HCT116 (cell line): Measurements from ENCODE around the gene RASSF5. TPM values are rescaled to one million over a fixed set of nuclear protein-coding genes. Genes with fewer than 3 reads are reported as not detected.

Experiments used
- ATAC-seq: fragments of 200-7000 bp; cut with Tn5 transposase; 2 replicates; pipeline ENCODE4 v1.9.1; 2020; ENCODE audit warnings: mild to moderate bottlenecking, moderate library complexity
- BruUV-seq: library from RNA; stranded (reverse); fragments of 400-500 nt; replicated peaks from 2 replicates; lab custom pipeline; 2021; lab: Mats Ljungman, UMichigan
- CTCF ChIA-PET: fragments of 300-600 bp; sonication (Branson Sonifier 250); formaldehyde crosslinking; loops from one replicate; lab custom pipeline; 2021; ENCODE audit warnings: antibody characterized with exemption; lab: Charles Lee
- POLR2A ChIA-PET: fragments of 300-600, 350-600 bp; sonication (Branson Sonifier 250); formaldehyde crosslinking; loops from one replicate; lab custom pipeline; 2021; ENCODE audit warnings: antibody characterized with exemption; lab: Charles Lee
- RAD21 ChIA-PET, 2 experiments: fragments of 300-600 bp; sonication (Branson Sonifier 250); formaldehyde crosslinking; loops; one replicate each; lab custom pipeline; 2023; ENCODE audit warnings: low total read pairs in 2 of 2; ENCODE audit not compliant: uncharacterized antibody in 2 of 2, unreplicated experiment in 2 of 2, low non-redundant PET in 1 of 2; lab: Charles Lee
- DNase-seq: peaks from one replicate; pipeline ENCODE4 v3.0.0-alpha.2; 2010; ENCODE audit warnings: low read depth, low spot score
- H2AFZ ChIP-seq: fragments of 200-600 bp; shearing (Covaris generic), sonication (generic); 2 replicates; pipeline ENCODE4 v1.6.1; 2017; ENCODE audit warnings: low read depth, mixed run types, mixed read lengths, antibody characterized with exemption, low read length; ENCODE audit not compliant: poor library complexity, severe bottlenecking
- H3K27ac ChIP-seq: 2 replicates; pipeline ENCODE4 v1.5.1; 2012; ENCODE audit warnings: low read depth, low read length
- H3K27me3 ChIP-seq: fragments of 200-600 bp; sonication (generic); 2 replicates; pipeline ENCODE4 v1.6.1; 2016; ENCODE audit warnings: mixed run types, low read length, mixed read lengths; ENCODE audit not compliant: insufficient read depth
- H3K36me3 ChIP-seq, 2 experiments: fragments of 200-500 bp in 1 of 2; fragments of 200-600 bp in 1 of 2; sonication (Bioruptor generic) in 1 of 2; sonication (generic) in 1 of 2; 2 replicates each; pipeline versions ENCODE4 v1.5.1 to v1.6.1; 2014 to 2016; ENCODE audit warnings: low read length in 2 of 2, inconsistent platforms in 1 of 2, mixed read lengths in 1 of 2, mixed run types in 1 of 2; ENCODE audit not compliant: insufficient read depth in 2 of 2, control insufficient read depth in 1 of 2
- H3K4me1 ChIP-seq, 2 experiments: fragments of 200-600 bp in 1 of 2; sonication (generic) in 1 of 2; 2 replicates each; pipeline versions ENCODE4 v1.5.1 to v1.6.1; 2012 to 2017; ENCODE audit warnings: low read length in 2 of 2, inconsistent platforms in 1 of 2, mild to moderate bottlenecking in 1 of 2, mixed read lengths in 1 of 2, mixed run types in 1 of 2, moderate library complexity in 1 of 2; ENCODE audit not compliant: insufficient read depth in 2 of 2, control insufficient read depth in 1 of 2
- H3K4me2 ChIP-seq: fragments of 200-600 bp; sonication (generic); 2 replicates; pipeline ENCODE4 v1.6.1; 2017; ENCODE audit warnings: mixed run types, low read length, mixed read lengths
- H3K4me3 ChIP-seq, 2 experiments: fragments of 200-600 bp in 1 of 2; sonication (generic) in 1 of 2; replicated peaks in 1 of 2; 2 replicates each; pipeline ENCODE4 v1.5.1; 2011 to 2016; ENCODE audit warnings: low read length in 2 of 2, control low read depth in 1 of 2, low read depth in 1 of 2, mild to moderate bottlenecking in 1 of 2, mixed read lengths in 1 of 2, mixed run types in 1 of 2
- H3K79me2 ChIP-seq: fragments of 200-600 bp; sonication (generic); 2 replicates; pipeline ENCODE4 v1.6.1; 2017; ENCODE audit warnings: mild to moderate bottlenecking, mixed run types, low read length, moderate library complexity, mixed read lengths; ENCODE audit not compliant: insufficient read depth
- H3K9ac ChIP-seq: fragments of 200-600 bp; sonication (generic); 2 replicates; pipeline ENCODE4 v1.6.1; 2016; ENCODE audit warnings: low read length, mixed read lengths
- H3K9me2 ChIP-seq: fragments of 200-600 bp; sonication (generic), shearing (Covaris generic); 2 replicates; pipeline ENCODE4 v1.6.1; 2017; ENCODE audit warnings: mixed run types, mild to moderate bottlenecking, moderate library complexity; ENCODE audit not compliant: insufficient read depth
- H3K9me3 ChIP-seq, 2 experiments: fragments of 200-500 bp in 1 of 2; fragments of 200-600 bp in 1 of 2; sonication (Bioruptor generic) in 1 of 2; sonication (generic) in 1 of 2; 2 replicates each; pipeline ENCODE4 v1.6.1; 2014 to 2017; ENCODE audit warnings: low read length in 2 of 2, mixed read lengths in 2 of 2, inconsistent platforms in 1 of 2, low read depth in 1 of 2, mild to moderate bottlenecking in 1 of 2, mixed run types in 1 of 2, moderate library complexity in 1 of 2; ENCODE audit not compliant: control insufficient read depth in 1 of 2, insufficient read depth in 1 of 2
- H4K20me1 ChIP-seq: fragments of 200-600 bp; sonication (generic), shearing (Covaris generic); 2 replicates; pipeline ENCODE4 v1.6.1; 2017; ENCODE audit warnings: mixed run types, mild to moderate bottlenecking, moderate library complexity; ENCODE audit not compliant: insufficient read depth
- CTCF ChIP-seq, 3 experiments: fragments of 200-600 bp in 1 of 3; sonication (generic) in 1 of 3; IDR thresholded peaks in 2 of 3; conservative IDR thresholded peaks in 1 of 3; 2 replicates each; pipeline ENCODE4 v1.5.1; 2012 to 2017; ENCODE audit warnings: low read depth in 2 of 3, low read length in 2 of 3, antibody characterized with exemption in 1 of 3, borderline replicate concordance in 1 of 3, control low read depth in 1 of 3, mild to moderate bottlenecking in 1 of 3, mixed read lengths in 1 of 3, mixed run types in 1 of 3, moderate library complexity in 1 of 3; ENCODE audit not compliant: insufficient read depth in 1 of 3
- EGR1 ChIP-seq: IDR thresholded peaks from 2 replicates; pipeline ENCODE4 v1.6.1; 2012; ENCODE audit warnings: low read depth
- ELF1 ChIP-seq: IDR thresholded peaks from 2 replicates; pipeline ENCODE4 v1.6.1; 2012; ENCODE audit warnings: low read depth, borderline replicate concordance
- EZH2 ChIP-seq: fragments of 200-600 bp; sonication (generic); IDR thresholded peaks from 2 replicates; pipeline ENCODE4 v1.6.1; 2017; ENCODE audit warnings: antibody characterized with exemption, mixed run types
- FOSL1 ChIP-seq: IDR thresholded peaks from 2 replicates; pipeline ENCODE4 v1.6.1; 2012; ENCODE audit warnings: low read depth
- JUND ChIP-seq: IDR thresholded peaks from 2 replicates; pipeline ENCODE4 v1.6.1; 2012
- POLR2A ChIP-seq: IDR thresholded peaks from 2 replicates; pipeline ENCODE4 v1.7.0; 2011; ENCODE audit warnings: borderline replicate concordance; ENCODE audit not compliant: insufficient read depth, insufficient read length; ENCODE audit errors: extremely low read depth
- POLR2AphosphoS5 ChIP-seq: IDR thresholded peaks from 2 replicates; pipeline ENCODE4 v1.6.1; 2011; ENCODE audit warnings: mild to moderate bottlenecking, low read depth, low read length, moderate library complexity
- RAD21 ChIP-seq: IDR thresholded peaks from 2 replicates; pipeline ENCODE4 v1.6.1; 2012; ENCODE audit warnings: low read depth, mild to moderate bottlenecking
- SRF ChIP-seq: IDR thresholded peaks from 2 replicates; pipeline ENCODE4 v1.6.1; 2012; ENCODE audit warnings: low read depth
- ZBTB33 ChIP-seq: IDR thresholded peaks from 2 replicates; pipeline ENCODE4 v1.6.1; 2011; ENCODE audit warnings: mild to moderate bottlenecking, low read length, moderate library complexity; ENCODE audit not compliant: insufficient replicate concordance; ENCODE audit errors: extremely low read depth
- ZFX ChIP-seq: fragments of 450-650 bp; IDR thresholded peaks from 2 replicates; pipeline ENCODE4 v1.6.1; 2017
- intact Hi-C: fragments of 100-400 bp; cut with micrococcal nuclease; formaldehyde crosslinking; loops from 2 replicates; pipeline ENCODE4 v1.10.0; 2022
- total RNA-seq: library from RNA; stranded (reverse); gene quantifications from one replicate; pipeline ENCODE4 v1.2.1, GENCODE V29; 2021; ENCODE audit not compliant: unreplicated experiment
- TF ChIP-seq, protein P1 (sequence below): IDR thresholded peaks from 2 replicates; pipeline ENCODE4 v1.6.1; 2012

Gene RASSF5
- total RNA-seq, 1 experiment from 2014 or later: 5.4 TPM

- Histone ChIP-seq H3K4me2 (no peak overlapping the region), H3K27ac (no peak overlapping the region), H3K36me3 (no peaks in the 10 kb centered on the region), H3K9me2 (no peaks in the 10 kb centered on the region), H2AFZ (no peak overlapping the region), H3K79me2 (no peaks in the 10 kb centered on the region), H3K4me3 (no peak overlapping the region), H4K20me1 (no peaks in the 10 kb centered on the region), H3K27me3 (no peaks in the 10 kb centered on the region), H3K9ac (no peak overlapping the region), H3K9me3 (no peaks in the 10 kb centered on the region), H3K4me1 (peaks cover 13 to 24% of the 10 kb centered on the region in 2 experiments; a peak in 3 of 4 replicates)
- ATAC-seq: no peak
- POLR2A ChIA-PET: no interaction called here
- TF ChIP-seq EZH2 (no peak), CTCF (IDR thresholded peaks at IDR 0.05 in 2 of 3, conservative IDR thresholded peaks at IDR 0.05 in 1 of 3; ENCODE audit: borderline replicate concordance in 1 of 3, insufficient read depth in 1 of 3, low read depth in 2 of 3, low read length in 2 of 3) (no peak)
- TF ChIP-seq, protein P1, sequence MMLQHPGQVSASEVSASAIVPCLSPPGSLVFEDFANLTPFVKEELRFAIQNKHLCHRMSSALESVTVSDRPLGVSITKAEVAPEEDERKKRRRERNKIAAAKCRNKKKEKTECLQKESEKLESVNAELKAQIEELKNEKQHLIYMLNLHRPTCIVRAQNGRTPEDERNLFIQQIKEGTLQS: no peak
- intact Hi-C loops: no loop called here
- DNase-seq: no peak
- RAD21 ChIA-PET: no interaction called here
- BruUV-seq: no TSS peak
- CTCF ChIA-PET: no interaction called here
Measured at GRCh38 chr1:206465951-206466350, 41.4 kb upstream of the RASSF5 start.

DNA sequence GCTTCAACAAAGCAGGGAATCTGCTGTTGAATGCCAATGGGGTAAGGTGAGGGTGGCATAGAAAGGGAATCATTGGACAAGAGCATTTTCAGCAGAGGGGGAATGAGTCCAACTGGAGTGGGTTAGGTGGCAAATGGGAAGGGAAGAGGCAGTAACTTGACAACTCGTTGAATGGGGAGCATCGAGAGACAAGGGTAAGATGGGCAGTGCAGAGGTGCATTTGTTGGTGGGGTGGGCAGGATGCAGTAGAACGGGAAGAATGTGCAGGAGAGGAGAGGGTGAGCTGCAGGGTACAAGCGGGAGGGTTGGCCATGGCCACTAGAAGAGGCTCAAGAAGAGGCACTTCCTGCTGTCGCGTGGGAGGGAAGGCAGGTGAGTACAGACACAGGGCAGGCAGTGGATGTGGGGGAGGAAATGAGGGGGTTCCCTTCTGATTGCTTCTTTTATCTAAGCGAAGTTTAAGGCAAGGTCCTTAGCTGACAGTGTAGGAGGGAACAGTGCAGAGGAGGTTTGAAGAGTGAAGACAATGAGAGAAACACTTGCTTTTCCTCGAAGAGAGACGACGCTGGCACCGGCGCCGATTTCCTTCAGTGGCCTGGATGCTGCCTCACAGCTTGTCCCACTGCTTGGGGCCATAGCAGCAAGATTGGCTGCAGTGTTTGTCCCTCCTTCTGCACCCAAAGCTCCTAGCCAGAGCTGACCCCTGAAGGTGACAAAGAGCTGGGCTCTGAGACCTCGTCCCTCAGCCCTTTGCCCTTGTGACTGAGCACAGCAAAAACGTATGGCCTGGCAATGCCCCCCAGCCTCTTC, 40.3 kb upstream of the RASSF5 start:
- ChIA-PET RAD21 (no interaction called here), POLR2A (no interaction called here), CTCF (no interaction called here)
- no peak overlapping the region for H2AFZ ChIP-seq
- H3K4me3 ChIP-seq: no peak overlapping the region
- H3K27me3 ChIP-seq: no peaks in the 10 kb centered on the region
- no peak overlapping the region for H3K27ac ChIP-seq
- no peak for TF ChIP-seq ZFX
- TF ChIP-seq JUND: no peak
- no peak for TF ChIP-seq ELF1
- TF ChIP-seq RAD21: no peak
- TF ChIP-seq ZBTB33: no peak
- TF ChIP-seq SRF: no peak
- no peak for TF ChIP-seq POLR2A
- no peak for TF ChIP-seq FOSL1
- no peak for TF ChIP-seq POLR2AphosphoS5
- no peak for TF ChIP-seq EGR1
- no peaks in the 10 kb centered on the region for H3K9me3 ChIP-seq
- no peaks in the 10 kb centered on the region for H3K9me2 ChIP-seq
- H3K9ac ChIP-seq: no peak overlapping the region
- peaks cover 19 to 34% of the 10 kb centered on the region in 2 experiments; a peak in 3 of 4 replicates for H3K4me1 ChIP-seq
- BruUV-seq: no TSS peak
- no peaks in the 10 kb centered on the region for H4K20me1 ChIP-seq
- no peaks in the 10 kb centered on the region for H3K79me2 ChIP-seq
- intact Hi-C loops: no loop called here
- ATAC-seq: no peak
- H3K36me3 ChIP-seq: no peaks in the 10 kb centered on the region
- no peak overlapping the region for H3K4me2 ChIP-seq
- no peak for DNase-seq
